GM19324 (cell line): ENCODE data around the gene ARHGAP42.
"Not testable (repeated sequence)": the region's sequence is repeated elsewhere in the genome, so short reads cannot be mapped to it uniquely, and the experiment has no call there.

ENCODE experiments used
- ATAC-seq: cut with Tn5 transposase; IDR thresholded peaks from one replicate; pipeline ENCODE4 v1.9.1; 2021; ENCODE audit warnings: mild to moderate bottlenecking, moderate library complexity; ENCODE audit not compliant: unreplicated experiment, low FRiP score

ARHGAP42 gene

GRCh38 chr11:100716838-100717237 lies 29.8 kb downstream of the ARHGAP42 start:
- no peak for ATAC-seq

- ATAC-seq = no peak
Observed at GRCh38 chr11:100719362-100719761, 32.3 kb downstream of the ARHGAP42 start.

- no peak for ATAC-seq
Observed at GRCh38 chr11:100719809-100720221, 32.7 kb downstream of the ARHGAP42 start.

- no peak for ATAC-seq
Observed at GRCh38 chr11:100726680-100727079, 39.6 kb downstream of the ARHGAP42 start.

- no peak for ATAC-seq
Observed at GRCh38 chr11:100727410-100727809, 40.3 kb downstream of the ARHGAP42 start.

GRCh38 chr11:100730266-100730665 lies 43.2 kb downstream of the ARHGAP42 start:
- ATAC-seq = no peak

- ATAC-seq = no peak
Observed at GRCh38 chr11:100731471-100731870, 44.4 kb downstream of the ARHGAP42 start.

- ATAC-seq = no peak
Observed at GRCh38 chr11:100732949-100733348, 45.9 kb downstream of the ARHGAP42 start.

- ATAC-seq = no peak
Observed at GRCh38 chr11:100734743-100735527, 47.8 kb downstream of the ARHGAP42 start.

- no peak for ATAC-seq
Observed at GRCh38 chr11:100735949-100736675, 49.0 kb downstream of the ARHGAP42 start.

GRCh38 chr11:100738701-100739270 lies 51.7 kb downstream of the ARHGAP42 start:
- ATAC-seq = no peak

GRCh38 chr11:100739666-100740065 lies 52.6 kb downstream of the ARHGAP42 start:
- ATAC-seq = no peak

- ATAC-seq = no peak
Observed at GRCh38 chr11:100740440-100740839, 53.4 kb downstream of the ARHGAP42 start.

- no peak for ATAC-seq
Observed at GRCh38 chr11:100741866-100742625, 55.0 kb downstream of the ARHGAP42 start.

GRCh38 chr11:100746448-100746847 lies 59.4 kb downstream of the ARHGAP42 start:
- ATAC-seq = no peak

GRCh38 chr11:100748153-100748552 lies 61.1 kb downstream of the ARHGAP42 start:
- no peak for ATAC-seq

- not testable (repeated sequence) for ATAC-seq
Observed at GRCh38 chr11:100749887-100750565, 62.9 kb downstream of the ARHGAP42 start.

GRCh38 chr11:100750566-100750891 lies 63.4 kb downstream of the ARHGAP42 start:
- not testable (repeated sequence) for ATAC-seq

GRCh38 chr11:100752371-100753171 lies 65.5 kb downstream of the ARHGAP42 start:
- ATAC-seq = no peak

- no peak for ATAC-seq
Observed at GRCh38 chr11:100753172-100753543, 66.1 kb downstream of the ARHGAP42 start.
